DND-41 (cell line): ENCODE measurements around the gene S100A2.

Source experiments
- EZH2 ChIP-seq: IDR thresholded peaks from 3 replicates; pipeline ENCODE4 v1.6.1; 2012; ENCODE audit warnings: borderline replicate concordance, low read depth, mild to moderate bottlenecking, moderate library complexity, low read length, inconsistent platforms; ENCODE audit not compliant: severe bottlenecking
- TF ChIP-seq, protein P1 (sequence below): IDR thresholded peaks from 2 replicates; pipeline ENCODE4 v1.5.1; 2012; ENCODE audit warnings: borderline replicate concordance, low read length, moderate library complexity, mild to moderate bottlenecking; ENCODE audit not compliant: poor library complexity, severe bottlenecking; ENCODE audit errors: extremely low read depth

DNA sequence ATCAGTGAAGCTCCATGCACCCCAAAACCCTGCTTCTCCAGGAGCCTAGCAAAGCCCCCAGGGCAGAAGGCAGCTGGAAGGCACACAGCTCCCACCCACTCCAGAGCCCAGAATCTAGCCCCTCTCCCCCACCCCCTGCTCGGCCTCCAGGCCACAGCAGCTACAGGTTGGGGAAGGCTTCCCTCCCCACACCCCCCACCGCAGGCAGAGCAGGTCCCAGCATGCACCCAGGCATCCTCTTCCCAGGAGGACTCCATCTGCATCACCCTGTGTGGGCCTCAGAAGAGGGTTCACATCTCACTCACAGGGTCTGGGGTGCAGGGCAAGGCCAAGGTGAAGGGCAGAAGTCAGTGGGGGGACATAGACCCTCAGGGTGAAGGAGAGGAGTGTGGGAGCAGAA is 49.8 kb upstream of the S100A2 start:
- TF ChIP-seq, protein P1, sequence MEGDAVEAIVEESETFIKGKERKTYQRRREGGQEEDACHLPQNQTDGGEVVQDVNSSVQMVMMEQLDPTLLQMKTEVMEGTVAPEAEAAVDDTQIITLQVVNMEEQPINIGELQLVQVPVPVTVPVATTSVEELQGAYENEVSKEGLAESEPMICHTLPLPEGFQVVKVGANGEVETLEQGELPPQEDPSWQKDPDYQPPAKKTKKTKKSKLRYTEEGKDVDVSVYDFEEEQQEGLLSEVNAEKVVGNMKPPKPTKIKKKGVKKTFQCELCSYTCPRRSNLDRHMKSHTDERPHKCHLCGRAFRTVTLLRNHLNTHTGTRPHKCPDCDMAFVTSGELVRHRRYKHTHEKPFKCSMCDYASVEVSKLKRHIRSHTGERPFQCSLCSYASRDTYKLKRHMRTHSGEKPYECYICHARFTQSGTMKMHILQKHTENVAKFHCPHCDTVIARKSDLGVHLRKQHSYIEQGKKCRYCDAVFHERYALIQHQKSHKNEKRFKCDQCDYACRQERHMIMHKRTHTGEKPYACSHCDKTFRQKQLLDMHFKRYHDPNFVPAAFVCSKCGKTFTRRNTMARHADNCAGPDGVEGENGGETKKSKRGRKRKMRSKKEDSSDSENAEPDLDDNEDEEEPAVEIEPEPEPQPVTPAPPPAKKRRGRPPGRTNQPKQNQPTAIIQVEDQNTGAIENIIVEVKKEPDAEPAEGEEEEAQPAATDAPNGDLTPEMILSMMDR: no peak
- no peak for TF ChIP-seq EZH2
